NCI-H526 (cell line): Measurements from ENCODE around the gene TNP1.

Experiments
- DNase-seq, 2 experiments: peaks; one replicate each; lab custom pipeline; 2025; lab: John Stamatoyannopoulos, UW

Gene TNP1, protein sequence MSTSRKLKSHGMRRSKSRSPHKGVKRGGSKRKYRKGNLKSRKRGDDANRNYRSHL

DNA sequence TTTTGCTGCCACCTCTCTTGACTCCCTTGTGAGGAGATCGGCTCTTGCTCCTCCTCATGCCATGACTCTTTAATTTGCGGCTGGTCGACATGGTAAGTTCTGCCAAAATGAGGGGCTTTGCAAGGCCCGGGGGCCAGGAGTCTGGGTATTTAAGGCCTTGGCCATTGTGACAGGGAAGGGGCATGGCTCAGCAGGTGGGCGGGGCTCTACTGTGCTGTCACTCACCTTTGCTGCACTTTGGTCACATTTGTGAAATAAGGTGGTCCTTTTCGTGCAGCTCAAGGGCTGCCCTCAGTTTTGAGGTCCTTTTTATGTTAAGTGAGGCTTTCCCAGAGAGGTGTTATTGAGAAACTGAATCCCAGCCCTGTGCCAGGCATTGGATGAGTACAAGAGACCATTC, at the start of gene TNP1:
TSS of gene TNP1 (minus strand) at position 121 of the 400 bp plus-strand sequence. CDS start at position 91, 30 bp downstream.
- DNase-seq = no peak

DNA sequence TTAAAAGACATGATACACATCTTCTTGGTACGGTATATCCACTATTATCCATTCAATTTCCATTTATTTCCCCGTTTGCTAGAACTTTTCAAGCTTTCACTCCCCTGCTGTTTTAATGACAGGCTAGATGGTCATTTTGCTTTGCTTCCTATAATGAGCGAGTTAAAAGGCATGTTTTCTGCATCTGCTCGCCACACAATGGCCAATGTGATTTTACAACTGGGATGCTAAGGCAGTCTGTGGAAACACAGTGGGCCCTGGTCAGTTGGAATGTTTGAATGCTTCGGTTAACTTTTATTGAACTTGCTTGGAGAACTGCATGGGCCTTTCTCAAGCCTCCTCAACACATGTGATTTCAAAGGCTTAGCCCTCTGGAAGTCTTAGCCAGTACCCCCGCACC, 48.4 kb upstream of the TNP1 start:
- no peak for DNase-seq

DNA sequence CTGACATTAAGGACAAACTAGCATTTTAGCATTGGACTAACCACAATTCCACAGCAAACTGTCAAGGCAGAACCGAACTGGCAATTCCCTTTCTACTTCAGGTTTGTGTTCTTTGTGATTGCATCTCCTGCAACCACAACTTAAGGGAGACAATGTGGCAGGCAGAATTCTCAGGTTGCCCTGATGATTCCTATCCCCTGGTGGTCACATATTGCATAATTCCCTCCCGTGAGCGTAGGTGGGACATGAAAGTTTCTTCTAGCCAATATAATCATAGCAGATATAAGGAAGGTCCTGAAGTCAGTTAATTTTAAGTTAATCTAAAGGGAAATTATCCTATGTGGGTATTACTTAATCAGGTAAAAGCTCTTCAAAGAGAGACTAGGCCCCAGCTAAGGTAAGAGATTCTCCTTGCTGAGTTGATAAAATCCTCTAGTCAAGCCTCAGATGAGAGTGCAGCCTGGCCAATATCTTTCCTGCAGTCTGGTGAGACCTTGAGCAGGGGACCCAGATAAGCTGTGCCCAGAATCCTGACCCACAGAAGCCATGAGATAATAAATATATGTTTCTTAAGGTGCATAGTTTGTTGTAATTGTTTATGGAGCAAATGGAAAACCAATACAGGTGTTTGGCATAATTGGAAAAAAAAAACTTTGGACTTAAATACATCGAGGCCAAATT, 45.9 kb upstream of the TNP1 start:
- no peak for DNase-seq

DNA sequence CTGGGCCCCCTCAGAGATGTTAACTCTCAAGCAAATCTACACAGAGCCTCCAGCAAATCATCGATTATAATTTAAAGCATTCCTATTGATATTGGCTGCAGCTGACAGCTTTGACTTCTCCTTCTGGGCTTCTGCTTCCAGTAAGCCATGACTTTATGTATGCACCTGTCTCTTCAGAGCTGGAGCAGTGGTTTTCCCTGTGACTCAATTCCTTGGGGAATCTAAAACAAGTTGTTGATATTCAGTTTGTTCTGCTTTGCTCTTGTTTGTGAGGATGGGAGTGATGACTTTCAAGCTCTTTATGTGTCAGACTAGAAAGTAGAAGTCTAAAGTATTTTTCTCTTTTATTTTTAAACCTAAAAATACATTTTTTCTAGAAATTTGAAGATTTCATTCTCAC, 45.1 kb upstream of the TNP1 start:
- no peak for DNase-seq

DNA sequence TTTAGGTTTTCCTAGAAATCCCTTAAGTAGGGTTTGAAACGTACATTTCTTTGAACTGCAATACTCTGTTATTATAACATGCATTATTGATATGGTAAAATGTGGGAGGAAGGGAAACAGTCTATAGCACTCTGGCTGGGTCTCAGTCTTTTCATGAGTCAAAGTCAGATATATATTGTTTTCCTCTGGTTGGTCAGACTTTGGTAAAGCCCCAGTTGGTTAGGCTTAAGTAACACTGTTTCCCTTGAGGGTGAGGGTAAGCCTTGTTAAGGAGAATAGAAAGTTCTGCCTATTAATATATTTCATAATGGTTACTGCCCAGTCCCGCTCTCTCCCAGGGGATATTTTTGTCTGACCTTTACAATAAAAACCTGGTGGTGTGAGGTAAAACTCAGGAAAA, 44.7 kb upstream of the TNP1 start:
- DNase-seq = no peak

DNA sequence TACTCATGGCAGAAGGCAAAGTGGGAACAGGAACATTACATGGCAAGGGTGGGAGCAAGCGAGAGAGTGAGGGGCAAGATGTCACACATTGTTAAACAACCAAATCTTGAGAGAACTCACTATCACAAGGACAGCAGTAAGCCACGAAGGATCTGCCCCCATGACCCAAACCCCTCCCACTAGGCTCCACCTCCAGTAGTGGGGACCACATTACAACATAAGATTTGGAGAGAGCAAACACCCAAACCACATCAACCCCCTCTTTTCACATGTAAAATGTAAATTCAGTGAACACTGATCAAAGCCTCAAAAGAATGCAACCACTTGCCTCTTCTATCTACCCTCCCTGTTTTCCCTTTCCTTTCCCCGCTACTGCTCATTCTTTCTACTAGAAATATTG, 43.6 kb upstream of the TNP1 start:
- no peak for DNase-seq

DNA sequence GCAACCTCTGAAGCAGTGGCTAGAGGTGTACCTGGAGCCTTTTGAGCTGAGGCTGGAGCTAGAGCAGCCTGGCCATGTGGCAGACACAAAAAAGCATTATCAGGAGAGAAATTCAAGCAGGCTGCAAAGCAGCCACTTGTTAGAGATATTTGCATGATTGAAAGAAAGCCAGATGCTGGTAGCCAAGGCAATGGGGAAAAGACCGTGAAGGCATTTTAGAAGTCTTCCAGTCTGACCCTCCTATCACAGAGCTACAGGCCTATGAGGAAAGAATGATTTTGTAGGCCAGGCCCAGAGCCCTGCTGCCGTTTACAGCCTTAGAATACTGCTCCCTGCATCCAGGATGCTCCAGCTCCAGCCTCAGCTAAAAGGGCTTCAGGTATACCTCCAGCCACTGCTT, 41.4 kb upstream of the TNP1 start:
- DNase-seq = peak in 1 of 2 experiments; percentile 19

DNA sequence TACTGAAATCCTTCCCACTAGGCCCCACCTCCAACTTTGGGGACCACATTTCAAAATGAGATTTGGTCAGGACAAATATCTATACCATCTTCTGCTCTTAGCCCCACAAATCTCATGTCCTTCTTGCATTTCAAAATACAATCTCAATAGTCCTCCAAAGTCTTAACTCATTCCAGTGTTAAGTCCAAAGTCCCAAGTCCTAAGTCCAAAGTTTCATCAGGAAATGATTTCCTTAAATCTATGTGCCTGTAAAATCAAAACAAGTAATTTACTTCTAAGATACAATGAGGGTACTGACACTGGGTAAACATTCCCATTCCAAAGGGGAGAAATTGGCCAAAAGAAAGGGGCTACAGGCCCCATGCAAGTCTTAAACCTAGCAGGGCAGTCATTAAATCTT, 40.5 kb upstream of the TNP1 start:
- no peak for DNase-seq

DNA sequence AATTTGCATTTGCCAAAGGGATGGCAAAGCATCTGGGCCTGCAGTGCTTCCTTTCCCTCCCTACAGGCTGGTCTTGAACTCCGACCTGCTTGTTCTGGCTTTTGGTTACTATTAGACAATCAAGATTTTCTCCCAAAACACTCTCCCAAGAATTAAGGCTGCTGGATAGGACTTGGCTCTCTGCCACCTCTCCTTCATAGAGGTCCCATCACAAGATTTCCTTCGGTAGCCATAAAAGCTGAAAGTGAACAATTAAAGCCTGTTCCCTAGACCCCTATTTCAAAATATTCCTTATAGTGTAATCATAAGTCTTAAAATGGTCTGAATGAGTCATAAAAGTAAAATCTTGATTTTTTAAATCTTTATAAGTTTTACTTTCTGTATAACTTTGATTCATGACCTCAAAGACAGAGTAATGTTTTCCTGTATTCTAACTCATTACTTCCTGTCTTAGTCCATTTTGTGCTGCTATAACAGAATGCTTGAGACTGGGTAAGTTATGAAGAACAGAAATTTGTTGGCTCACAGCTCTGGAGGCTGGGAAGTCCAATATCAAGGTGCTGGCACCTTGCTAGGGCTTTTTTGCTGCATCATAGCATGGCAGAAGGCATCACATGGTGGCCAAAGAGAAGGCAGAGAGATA, 37.8 kb upstream of the TNP1 start:
- no peak for DNase-seq

DNA sequence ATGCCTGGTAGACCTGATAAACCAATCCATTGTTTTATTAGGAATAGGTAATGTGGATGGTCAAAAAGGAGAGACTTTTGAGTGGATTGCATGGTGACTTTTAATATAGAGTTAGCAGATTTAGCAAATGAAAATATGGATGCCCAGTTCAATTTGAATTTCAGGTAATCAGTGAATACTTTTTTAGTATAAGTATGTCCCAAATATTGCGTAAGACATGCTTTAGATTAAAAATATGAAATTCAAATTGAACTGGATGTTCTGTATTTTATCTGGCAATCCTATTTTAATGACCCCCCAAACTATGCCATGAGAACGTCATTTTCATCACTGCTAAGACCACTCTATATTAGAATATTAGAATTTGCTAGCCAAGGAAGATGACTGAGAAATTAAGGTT, 30.3 kb upstream of the TNP1 start:
- DNase-seq = no peak

DNA sequence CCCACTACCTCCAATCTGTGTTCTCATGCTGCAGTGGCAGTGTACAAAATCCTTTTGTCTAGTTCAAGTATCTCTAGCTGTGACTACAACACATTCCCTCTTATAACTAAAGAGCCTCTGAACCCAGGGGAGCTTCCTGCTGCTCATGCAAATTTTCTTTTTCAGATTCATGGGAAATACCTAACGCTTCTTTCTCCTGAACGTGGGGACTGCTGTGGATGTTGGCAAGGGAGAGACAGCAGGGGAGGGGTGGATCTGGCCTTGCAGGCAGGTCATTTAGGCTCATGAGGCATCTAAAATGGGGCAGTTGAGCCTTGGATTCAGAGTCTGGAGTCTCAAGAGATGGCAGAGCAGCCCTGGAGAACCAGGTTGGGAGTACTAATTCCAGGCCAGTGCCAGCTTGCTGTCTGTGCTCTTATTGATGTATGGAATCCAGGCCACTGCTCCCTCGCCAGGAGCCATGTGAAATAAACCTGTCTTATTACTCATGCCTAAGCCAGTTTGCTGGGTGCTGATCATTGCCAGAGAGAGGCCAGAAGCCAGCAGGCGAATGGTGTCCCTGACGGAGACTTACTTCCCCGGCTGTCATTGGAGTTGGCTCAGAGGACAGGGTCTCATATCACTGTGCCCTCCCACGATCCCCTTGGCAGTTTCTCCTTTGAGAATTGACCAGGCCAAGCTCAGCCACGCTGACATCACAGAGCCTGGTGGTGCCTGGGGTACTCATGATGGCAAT, 29.2 kb upstream of the TNP1 start:
- DNase-seq = peak; percentile 42 to 59

DNA sequence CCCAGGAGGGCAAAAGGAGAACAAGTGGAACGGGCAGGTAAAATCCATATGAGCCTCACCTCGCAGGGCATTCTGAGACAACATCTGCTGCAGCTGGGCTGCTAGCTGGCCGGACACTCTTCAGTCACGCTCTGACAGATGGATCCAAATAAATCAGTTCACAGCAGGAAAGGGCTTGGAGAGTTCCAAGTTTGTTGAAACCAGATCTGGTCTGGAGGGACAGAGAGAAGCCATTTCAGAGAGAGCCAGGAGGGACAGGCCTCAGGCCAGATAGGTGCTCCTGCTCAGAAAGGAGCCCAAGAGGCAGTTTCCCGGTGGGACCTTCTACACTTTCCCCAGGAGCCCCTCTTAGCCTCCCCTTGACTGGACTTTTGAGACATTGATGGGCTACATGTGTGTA, 28.2 kb upstream of the TNP1 start:
- no peak for DNase-seq

DNA sequence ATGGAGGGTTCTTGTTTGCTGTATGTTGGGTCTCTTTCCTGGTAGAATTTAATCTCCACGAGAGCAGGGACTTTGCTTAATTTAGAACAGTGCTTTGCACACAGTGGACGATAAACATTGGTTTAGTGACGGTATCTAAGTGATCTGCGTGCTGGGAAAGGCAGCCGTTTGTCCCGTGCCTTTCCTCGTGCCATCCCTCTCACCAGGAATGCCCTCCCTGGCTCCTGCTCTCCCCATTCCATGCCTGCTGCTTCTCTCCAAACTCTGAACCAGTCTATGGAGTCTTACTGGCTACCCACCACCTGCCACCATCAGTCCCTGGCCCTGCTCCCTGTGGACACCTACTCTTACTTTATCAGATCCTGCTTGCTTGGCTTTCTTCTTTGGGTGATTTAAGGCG, 27.3 kb upstream of the TNP1 start:
- no peak for DNase-seq

DNA sequence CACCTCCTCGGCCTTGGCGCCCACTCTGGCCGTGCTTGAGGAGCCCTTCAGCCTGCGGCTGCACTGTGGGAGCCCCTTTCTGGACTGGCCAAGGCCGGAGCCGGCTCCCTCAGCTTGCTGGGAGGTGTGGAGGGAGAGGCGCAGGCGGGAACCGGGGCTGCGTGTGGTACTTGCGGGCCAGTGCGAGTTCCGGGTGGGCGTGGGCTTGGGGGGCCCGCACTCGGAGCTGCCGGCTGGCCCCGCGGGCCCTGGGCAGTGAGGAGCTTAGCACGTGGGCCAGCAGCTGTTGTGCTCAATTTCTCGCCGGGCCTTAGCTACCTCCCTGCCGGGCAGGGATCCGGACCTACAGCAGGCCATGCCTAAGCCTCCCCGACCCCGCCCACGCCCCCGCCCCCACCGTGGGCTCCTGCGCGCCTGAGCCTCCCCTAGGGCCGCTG, 25.3 kb upstream of the TNP1 start:
- no peak for DNase-seq

DNA sequence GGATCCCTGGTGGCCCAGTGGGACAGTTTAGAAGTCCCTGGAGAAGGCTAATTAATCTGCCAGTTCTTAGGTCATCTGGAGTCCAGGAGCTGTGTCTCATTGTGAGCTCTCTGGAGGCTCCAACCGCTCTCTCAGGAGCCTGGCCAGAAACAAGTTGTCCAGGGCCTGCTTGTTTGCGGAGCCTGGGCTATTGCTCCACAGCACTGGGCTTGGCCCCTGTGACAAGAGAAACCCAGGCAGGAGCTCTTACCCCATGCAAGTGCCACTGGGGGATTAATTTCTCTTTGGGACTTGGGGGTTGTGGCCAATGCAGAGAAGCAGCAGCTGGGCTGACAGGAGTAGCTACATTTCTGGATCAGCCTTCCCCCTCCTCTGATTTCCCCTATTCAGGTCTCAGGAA, 24.5 kb upstream of the TNP1 start:
- no peak for DNase-seq

DNA sequence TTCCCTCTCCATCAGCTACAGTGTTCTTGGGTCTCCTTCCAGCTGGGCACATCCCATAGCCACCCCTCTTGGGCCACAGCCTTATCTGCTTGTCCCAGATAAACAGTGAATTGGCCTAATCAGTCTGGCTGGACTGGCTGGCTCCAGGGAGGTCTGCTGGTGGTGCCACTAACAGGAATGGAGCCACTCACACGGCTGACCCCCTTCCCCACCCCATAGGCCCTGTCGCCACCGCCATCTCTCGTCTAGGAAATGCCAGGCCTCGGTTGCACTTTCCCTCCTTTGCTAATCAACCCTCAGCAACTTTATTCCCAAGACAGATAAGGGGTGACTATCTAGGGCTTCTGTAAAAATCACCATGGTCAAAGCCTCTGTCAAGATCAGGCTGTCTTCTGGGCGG, 23.0 kb upstream of the TNP1 start:
- no peak for DNase-seq

DNA sequence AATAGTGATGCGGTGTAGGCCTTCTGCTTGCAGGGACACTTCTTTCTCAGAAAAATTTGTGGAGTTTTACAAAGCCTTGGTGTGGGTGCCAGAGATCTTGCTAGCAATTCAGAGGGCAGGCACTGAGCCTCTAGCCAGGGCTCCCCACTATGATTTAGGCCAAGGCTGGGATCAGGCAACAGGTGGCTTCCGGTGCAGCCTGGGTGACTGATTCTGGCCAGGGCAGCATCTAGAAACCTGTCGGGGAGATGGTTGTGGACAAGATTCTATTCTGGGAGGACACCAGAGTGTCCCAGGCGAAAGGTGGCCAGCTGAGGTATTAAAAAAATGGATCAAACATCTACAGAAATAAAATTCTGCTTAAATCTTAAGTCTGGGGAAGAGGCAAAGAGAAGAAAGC, 21.5 kb upstream of the TNP1 start:
- DNase-seq = no peak

DNA sequence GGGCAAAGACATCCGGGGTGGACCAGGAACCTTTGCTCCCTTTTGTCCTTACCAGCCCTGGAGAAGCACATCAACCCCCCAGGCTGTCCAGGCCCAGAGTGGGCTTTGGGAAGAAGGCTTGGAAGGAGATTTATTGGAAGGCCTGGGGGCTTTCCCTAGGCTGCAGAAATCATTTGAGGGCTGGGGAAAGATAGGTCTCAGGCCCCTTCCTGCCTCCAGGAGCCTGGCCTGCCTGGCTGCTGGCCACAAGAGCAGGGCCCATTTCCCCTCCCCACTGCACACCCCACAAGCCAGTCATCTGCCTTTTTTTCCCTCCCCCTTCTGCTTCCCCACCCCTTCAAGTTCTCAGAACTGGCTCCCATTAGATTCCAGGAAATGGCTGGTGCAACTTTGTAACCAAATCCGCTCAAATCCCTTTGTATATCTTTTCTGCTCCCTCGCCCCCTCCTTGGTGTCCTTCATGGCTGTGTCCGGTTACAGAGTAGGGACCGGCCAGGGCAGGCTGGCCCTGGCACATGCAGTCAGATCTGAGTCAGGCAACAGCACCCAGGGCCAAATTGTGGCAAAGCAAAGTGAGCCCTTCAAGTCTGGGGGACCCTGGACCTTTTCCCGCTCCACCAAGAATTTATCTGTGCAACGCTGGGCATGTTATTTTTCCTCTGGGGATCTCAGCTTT, 20.8 kb upstream of the TNP1 start:
- DNase-seq = no peak

DNA sequence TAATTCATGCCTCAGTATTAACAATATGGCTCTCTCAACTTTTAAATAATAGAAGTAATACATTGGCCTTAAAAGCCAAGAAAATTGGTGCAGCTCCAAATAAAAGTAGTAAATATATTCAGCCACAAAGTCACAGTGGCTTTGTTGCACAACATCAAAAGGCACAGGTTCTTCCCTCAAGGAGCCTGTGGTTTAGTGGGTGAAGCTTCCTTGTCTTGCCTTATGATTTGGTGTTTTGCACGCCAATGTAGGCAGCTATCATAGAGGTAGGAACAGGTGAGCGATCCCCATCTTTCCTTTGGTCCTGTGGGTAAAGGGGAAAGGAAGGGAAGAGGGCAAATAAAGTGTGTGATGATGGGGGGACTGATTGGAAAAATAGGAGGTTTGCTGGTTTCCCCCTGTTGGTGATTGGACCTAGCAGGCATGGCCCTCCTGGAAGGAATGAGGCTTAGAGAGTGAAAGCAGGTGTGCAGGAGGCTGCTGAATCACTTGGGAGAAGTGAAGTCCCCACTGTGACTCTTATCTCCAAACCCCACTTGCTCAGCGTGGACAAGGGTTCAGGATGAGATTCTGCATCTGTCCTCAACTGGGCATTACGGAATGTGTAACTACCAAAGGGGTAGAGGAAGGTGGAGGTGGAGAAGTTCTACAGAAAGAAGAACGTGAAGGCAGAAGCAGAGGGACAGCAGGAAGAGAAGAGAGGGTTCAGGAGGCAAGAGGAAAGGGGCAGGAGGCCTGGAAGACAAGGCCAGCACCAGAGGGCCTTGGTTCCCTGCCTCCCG, 20.1 kb upstream of the TNP1 start:
- no peak for DNase-seq

DNA sequence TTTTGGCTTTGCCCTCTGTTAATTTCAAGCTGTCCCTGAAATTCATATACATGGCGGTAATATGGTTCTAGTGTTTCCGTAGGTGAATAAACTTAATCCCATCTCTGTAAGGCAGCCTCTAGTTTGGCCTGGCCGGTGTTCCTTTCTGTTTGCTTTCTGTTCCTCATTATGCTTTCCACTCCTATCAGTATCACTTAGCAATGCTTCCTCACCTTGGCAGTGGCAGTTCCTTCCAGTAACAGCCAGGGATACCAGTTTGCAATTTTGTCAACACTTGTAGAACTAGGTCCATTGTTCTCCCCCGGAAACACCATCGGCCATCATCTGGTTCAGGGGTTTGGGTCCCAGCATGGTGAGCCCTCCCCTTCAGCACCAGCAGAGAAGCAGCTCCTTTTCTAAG, 18.2 kb upstream of the TNP1 start:
- no peak for DNase-seq

DNA sequence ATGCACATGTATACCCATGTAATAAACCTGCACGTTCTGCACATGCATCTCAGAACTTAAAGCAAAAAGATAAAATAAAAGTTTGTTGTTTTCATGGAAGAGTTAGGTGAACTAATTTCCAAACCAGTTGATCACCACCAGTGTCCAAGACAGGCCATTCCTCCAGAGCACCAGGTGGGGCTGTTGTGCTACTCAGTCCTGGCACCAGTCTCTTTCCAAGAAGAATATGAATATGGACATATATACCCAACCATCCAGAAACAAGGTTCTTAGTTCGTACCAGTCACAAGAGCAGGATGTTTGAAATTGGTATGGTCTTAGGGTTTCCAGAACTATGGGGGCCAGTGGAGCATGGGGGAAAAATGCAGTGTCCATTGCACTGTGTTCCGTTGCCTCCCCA, 17.2 kb upstream of the TNP1 start:
- DNase-seq = peak in 1 of 2 experiments; percentile 0

DNA sequence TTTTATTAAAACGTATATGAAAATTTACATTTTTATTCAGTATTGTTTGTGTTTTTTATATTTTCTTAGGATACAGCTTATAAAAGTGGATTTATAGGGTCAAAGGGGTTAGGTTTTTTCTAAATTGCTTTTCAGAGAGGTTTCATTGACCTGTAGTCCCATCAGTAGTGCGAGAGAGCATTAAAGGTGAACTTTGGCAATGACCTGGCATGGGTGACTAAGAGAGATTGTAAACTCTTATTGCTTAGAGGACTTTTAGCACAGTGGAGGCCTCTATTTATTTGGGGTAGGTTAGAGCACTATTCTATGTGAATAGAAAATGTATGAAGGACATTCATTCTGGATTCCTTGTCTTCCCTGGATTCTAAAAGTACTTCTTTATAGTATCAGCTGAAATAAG, 16.0 kb upstream of the TNP1 start:
- no peak for DNase-seq
